ENCODE measurements around the gene MEOX1. TPM values are rescaled to one million over a fixed set of nuclear protein-coding genes. Genes with fewer than 3 reads are reported as not detected.

Gene MEOX1
- total and polyA plus RNA-seq, 2 donors (not counting 1 experiment from before 2014, with no cell fraction given) = not detected

DNA sequence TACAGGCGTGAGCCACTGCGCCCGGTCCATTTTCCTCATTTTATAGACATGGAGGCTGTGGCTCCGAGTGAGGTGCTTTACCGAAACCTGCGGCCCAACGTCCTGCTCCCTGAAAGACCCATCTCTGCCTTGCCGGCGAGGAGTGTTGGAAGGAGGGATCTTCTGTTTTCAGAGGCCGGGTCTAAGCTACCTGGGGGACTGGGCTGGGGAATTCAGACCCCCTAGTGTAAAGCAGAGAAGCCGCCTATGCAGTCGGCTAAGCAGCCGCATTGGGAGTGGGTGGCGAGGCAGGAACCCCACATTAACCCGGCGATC, 16.3 kb downstream of the MEOX1 start:
- peaks cover 0 to 7% of the 10 kb centered on the region in 2 donors for H3K4me1 ChIP-seq (ENCODE audit: control insufficient read depth in 2 of 2, insufficient read depth in 2 of 2, low read length in 2 of 2)
- H2AFZ ChIP-seq (ENCODE audit: insufficient read depth, low read depth, low read length, poor library complexity, severe bottlenecking) = no peak overlapping the region
- peak overlapping the region; percentile 34 for H3K4me2 ChIP-seq (replicated peaks; ENCODE audit: low read depth, low read length, poor library complexity, severe bottlenecking)
- intact Hi-C loops (cut with micrococcal nuclease) = no loop called here
- H3K27ac ChIP-seq (ENCODE audit: low read length in 2 of 2) = no peak overlapping the region
- ChIA-PET CTCF (interaction anchor here (0.5 kb wide), 1 partner anchor 68 kb away, joined by 3 read pairs; no protein-coding TSS in a partner anchor), POLR2A (no interaction called here)
- ATAC-seq (ENCODE audit: low read depth) (no peak), DNase-seq (no peak)
- Mint-ChIP-seq H3K4me3 (no peak overlapping the region), H3K9me3 (ENCODE audit: insufficient read depth) (no peaks in the 10 kb centered on the region), H3K4me1 (peaks cover 2% of the 10 kb centered on the region), H3K27me3 (peaks cover 30% of the 10 kb centered on the region), H3K27ac (no peak overlapping the region)
- peaks cover 0 to 20% (median 4%) of the 10 kb centered on the region in 4 experiments for H3K27me3 ChIP-seq (replicated peaks in 1 of 4; ENCODE audit: control extremely low read depth in 1 of 4, control insufficient read depth in 3 of 4, insufficient read depth in 4 of 4, low read length in 3 of 4)
- peaks cover 0 to 3% (median 0%) of the 10 kb centered on the region in 3 donors for H3K9me3 ChIP-seq (ENCODE audit: control extremely low read depth in 1 of 3, control insufficient read depth in 2 of 3, insufficient read depth in 1 of 3, low read length in 2 of 3)
- 92% methylated on average over 16 of the region's 16 CpGs for WGBS (ENCODE audit: insufficient coverage)
- no peak overlapping the region for H3K4me3 ChIP-seq (ENCODE audit: control extremely low read depth in 1 of 5, extremely low read depth in 1 of 5, insufficient read depth in 1 of 5, low read depth in 2 of 5, low read length in 4 of 5)
- no peak overlapping the region for H3K9ac ChIP-seq (ENCODE audit: low read length)
- no peaks in the 10 kb centered on the region for H3K79me2 ChIP-seq (ENCODE audit: control insufficient read depth, insufficient read depth, low read length)
- no peaks in the 10 kb centered on the region for H3K36me3 ChIP-seq (replicated peaks in 1 of 2; ENCODE audit: control extremely low read depth in 1 of 2, control insufficient read depth in 1 of 2, extremely low read depth in 1 of 2, insufficient read depth in 2 of 2, low read length in 1 of 2)
- no peaks in the 10 kb centered on the region for H4K20me1 ChIP-seq (ENCODE audit: control insufficient read depth, insufficient read depth, low read length, poor library complexity, severe bottlenecking)
- TF ChIP-seq, protein P1, sequence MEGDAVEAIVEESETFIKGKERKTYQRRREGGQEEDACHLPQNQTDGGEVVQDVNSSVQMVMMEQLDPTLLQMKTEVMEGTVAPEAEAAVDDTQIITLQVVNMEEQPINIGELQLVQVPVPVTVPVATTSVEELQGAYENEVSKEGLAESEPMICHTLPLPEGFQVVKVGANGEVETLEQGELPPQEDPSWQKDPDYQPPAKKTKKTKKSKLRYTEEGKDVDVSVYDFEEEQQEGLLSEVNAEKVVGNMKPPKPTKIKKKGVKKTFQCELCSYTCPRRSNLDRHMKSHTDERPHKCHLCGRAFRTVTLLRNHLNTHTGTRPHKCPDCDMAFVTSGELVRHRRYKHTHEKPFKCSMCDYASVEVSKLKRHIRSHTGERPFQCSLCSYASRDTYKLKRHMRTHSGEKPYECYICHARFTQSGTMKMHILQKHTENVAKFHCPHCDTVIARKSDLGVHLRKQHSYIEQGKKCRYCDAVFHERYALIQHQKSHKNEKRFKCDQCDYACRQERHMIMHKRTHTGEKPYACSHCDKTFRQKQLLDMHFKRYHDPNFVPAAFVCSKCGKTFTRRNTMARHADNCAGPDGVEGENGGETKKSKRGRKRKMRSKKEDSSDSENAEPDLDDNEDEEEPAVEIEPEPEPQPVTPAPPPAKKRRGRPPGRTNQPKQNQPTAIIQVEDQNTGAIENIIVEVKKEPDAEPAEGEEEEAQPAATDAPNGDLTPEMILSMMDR (IDR thresholded peaks at IDR 0.05) = no peak
- no peak for TF ChIP-seq EZH2 (IDR thresholded peaks at IDR 0.05; ENCODE audit: borderline replicate concordance, insufficient read depth, low read depth, low read length, poor library complexity, severe bottlenecking)

DNA sequence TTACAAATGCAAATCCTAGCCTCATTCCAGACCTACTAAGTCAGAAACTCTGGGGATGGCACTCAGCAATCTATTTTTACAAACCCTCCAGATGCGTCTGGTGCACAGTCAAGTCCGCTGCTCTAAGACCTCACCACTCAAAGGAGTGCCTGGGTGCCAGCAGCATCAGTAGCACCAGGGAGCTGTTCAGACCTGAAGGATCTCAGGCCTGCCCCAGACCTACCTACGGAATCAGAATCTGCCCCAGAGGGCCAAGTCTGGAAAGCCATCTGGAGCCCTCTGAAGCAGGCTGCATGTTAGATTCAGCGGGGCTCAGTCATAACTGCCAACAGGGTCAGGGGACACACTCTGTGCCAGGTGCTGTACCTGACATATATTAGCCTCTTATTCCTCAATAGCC, 17.6 kb downstream of the MEOX1 start:
- Mint-ChIP-seq H3K4me1 (peaks cover 2% of the 10 kb centered on the region), H3K9me3 (ENCODE audit: insufficient read depth) (no peaks in the 10 kb centered on the region), H3K4me3 (no peak overlapping the region), H3K27me3 (peaks cover 30% of the 10 kb centered on the region), H3K27ac (no peak overlapping the region)
- Histone ChIP-seq H3K9me3 (ENCODE audit: control extremely low read depth in 1 of 3, control insufficient read depth in 2 of 3, insufficient read depth in 1 of 3, low read length in 2 of 3) (peaks cover 0 to 3% (median 0%) of the 10 kb centered on the region in 3 donors), H2AFZ (ENCODE audit: insufficient read depth, low read depth, low read length, poor library complexity, severe bottlenecking) (no peak overlapping the region), H4K20me1 (ENCODE audit: control insufficient read depth, insufficient read depth, low read length, poor library complexity, severe bottlenecking) (no peaks in the 10 kb centered on the region), H3K4me2 (replicated peaks; ENCODE audit: low read depth, low read length, poor library complexity, severe bottlenecking) (no peak overlapping the region), H3K4me3 (ENCODE audit: control extremely low read depth in 1 of 5, extremely low read depth in 1 of 5, insufficient read depth in 1 of 5, low read depth in 2 of 5, low read length in 4 of 5) (no peak overlapping the region), H3K79me2 (ENCODE audit: control insufficient read depth, insufficient read depth, low read length) (no peaks in the 10 kb centered on the region), H3K27me3 (replicated peaks in 1 of 4; ENCODE audit: control extremely low read depth in 1 of 4, control insufficient read depth in 3 of 4, insufficient read depth in 4 of 4, low read length in 3 of 4) (peaks cover 0 to 20% (median 4%) of the 10 kb centered on the region in 4 experiments), H3K4me1 (ENCODE audit: control insufficient read depth in 2 of 2, insufficient read depth in 2 of 2, low read length in 2 of 2) (peaks cover 0 to 7% of the 10 kb centered on the region in 2 donors), H3K36me3 (replicated peaks in 1 of 2; ENCODE audit: control extremely low read depth in 1 of 2, control insufficient read depth in 1 of 2, extremely low read depth in 1 of 2, insufficient read depth in 2 of 2, low read length in 1 of 2) (no peaks in the 10 kb centered on the region), H3K27ac (ENCODE audit: low read length in 2 of 2) (no peak overlapping the region), H3K9ac (ENCODE audit: low read length) (no peak overlapping the region)
- no peak for TF ChIP-seq EZH2 (IDR thresholded peaks at IDR 0.05; ENCODE audit: borderline replicate concordance, insufficient read depth, low read depth, low read length, poor library complexity, severe bottlenecking)
- TF ChIP-seq, protein P1 (IDR thresholded peaks at IDR 0.05) = no peak
- no peak for DNase-seq
- WGBS (ENCODE audit: insufficient coverage) = 93% methylated on average over 3 of the region's 4 CpGs
- no peak for ATAC-seq (ENCODE audit: low read depth)
- intact Hi-C loops (cut with micrococcal nuclease) = no loop called here
- POLR2A ChIA-PET = no interaction called here
- CTCF ChIA-PET = no interaction called here
